ENCODE results near the gene MAP3K3.

GRCh38 chr17:63688396-63689020 lies 66.3 kb downstream of the MAP3K3 start:
- TF ChIP-seq ZBTB49 (tag by site-specific recombination; IDR thresholded peaks at IDR 0.05; ENCODE audit: low read depth) (no peak), INSM2 (tag by site-specific recombination; IDR thresholded peaks at IDR 0.05) (no peak), ZBTB1 (tag by site-specific recombination; IDR thresholded peaks at IDR 0.05) (no peak), ZNF169 (tag by site-specific recombination; IDR thresholded peaks at IDR 0.05) (no peak), ZNF274 (IDR thresholded peaks at IDR 0.05; ENCODE audit: low read length) (no peak), ZNF274 (tag by site-specific recombination; IDR thresholded peaks at IDR 0.05; ENCODE audit: borderline replicate concordance) (no peak), ZNF560 (tag by site-specific recombination; IDR thresholded peaks at IDR 0.05; ENCODE audit: borderline replicate concordance) (no peak), CTCF (tag by site-specific recombination; IDR thresholded peaks at IDR 0.05) (no peak)

All from HEK293 (cell line).